Small intestine (tissue), 7 donors: ENCODE results near the gene NET1. TPM values are rescaled to one million over a fixed set of nuclear protein-coding genes. Genes with fewer than 3 reads are reported as not detected.

ENCODE experiments used
- DNase-seq, 2 donors: peaks; one replicate each; pipeline versions ENCODE4 v3.0.0 to v3.0.0-alpha.2; 2013
- FAIRE-seq: peaks from 2 replicates; lab custom pipeline; 2012; peaks lifted over from hg19 to GRCh38; lab: Jason Lieb, UNC
- H3K27ac ChIP-seq, 3 donors: one replicate each; pipeline ENCODE4 v1.5.1; 2013; ENCODE audit warnings: low read length in 2 of 3, mild to moderate bottlenecking in 2 of 3, control low read depth in 1 of 3, inconsistent platforms in 1 of 3, low read depth in 1 of 3, moderate library complexity in 1 of 3
- H3K27me3 ChIP-seq, 3 donors: one replicate each; pipeline ENCODE4 v1.6.1; 2013; ENCODE audit warnings: low read length in 3 of 3, inconsistent platforms in 1 of 3; ENCODE audit not compliant: control insufficient read depth in 3 of 3, insufficient read depth in 3 of 3
- H3K36me3 ChIP-seq, 3 donors: one replicate each; pipeline ENCODE4 v1.6.1; 2013; ENCODE audit warnings: low read length in 3 of 3, inconsistent platforms in 1 of 3, low read depth in 1 of 3, mild to moderate bottlenecking in 1 of 3, moderate library complexity in 1 of 3; ENCODE audit not compliant: control insufficient read depth in 3 of 3, insufficient read depth in 2 of 3
- H3K4me1 ChIP-seq, 3 donors: one replicate each; pipeline ENCODE4 v1.6.1; 2013; ENCODE audit warnings: low read length in 2 of 3, inconsistent platforms in 1 of 3, low read depth in 1 of 3, mild to moderate bottlenecking in 1 of 3, moderate library complexity in 1 of 3; ENCODE audit not compliant: control insufficient read depth in 3 of 3, insufficient read depth in 2 of 3
- H3K4me3 ChIP-seq, 3 donors: one replicate each; pipeline ENCODE4 v1.5.1; 2013; ENCODE audit warnings: low read length in 3 of 3, control low read depth in 1 of 3, inconsistent platforms in 1 of 3, low read depth in 1 of 3, mild to moderate bottlenecking in 1 of 3, moderate library complexity in 1 of 3
- H3K9me3 ChIP-seq, 2 donors: one replicate each; pipeline ENCODE4 v1.6.1; 2013; ENCODE audit warnings: low read depth in 1 of 2, low read length in 1 of 2; ENCODE audit not compliant: control insufficient read depth in 2 of 2, insufficient read depth in 1 of 2
- WGBS, 3 donors: extraction: QIAGEN DNeasy Blood & Tissue Kit; methylation state at CpG; one replicate each; pipeline ENCODE4 v1.1.7; 2013; 5-methylcytosine and 5-hydroxymethylcytosine counted together
- polyA plus RNA-seq, 4 donors: library from polyadenylated mRNA; stranded (reverse) in 3 of 4; unstranded in 1 of 4; fragments of 200-250 nt in 3 of 4; fragments of 120-200 nt in 1 of 4; gene quantifications; one replicate each; pipeline versions ENCODE4 v1.2.1 to v1.2.3, GENCODE V29; 2013
- donor health status: healthy with polysubstance abuse.
- donor health status: control.
- donor health status: control.
- donor health status: Bipolar disorder and iron deficiency.
- donor health status: healthy.

The NET1 gene
- polyA plus RNA-seq, 4 donors, result 58.0 to 187 (median 140) TPM

DNA sequence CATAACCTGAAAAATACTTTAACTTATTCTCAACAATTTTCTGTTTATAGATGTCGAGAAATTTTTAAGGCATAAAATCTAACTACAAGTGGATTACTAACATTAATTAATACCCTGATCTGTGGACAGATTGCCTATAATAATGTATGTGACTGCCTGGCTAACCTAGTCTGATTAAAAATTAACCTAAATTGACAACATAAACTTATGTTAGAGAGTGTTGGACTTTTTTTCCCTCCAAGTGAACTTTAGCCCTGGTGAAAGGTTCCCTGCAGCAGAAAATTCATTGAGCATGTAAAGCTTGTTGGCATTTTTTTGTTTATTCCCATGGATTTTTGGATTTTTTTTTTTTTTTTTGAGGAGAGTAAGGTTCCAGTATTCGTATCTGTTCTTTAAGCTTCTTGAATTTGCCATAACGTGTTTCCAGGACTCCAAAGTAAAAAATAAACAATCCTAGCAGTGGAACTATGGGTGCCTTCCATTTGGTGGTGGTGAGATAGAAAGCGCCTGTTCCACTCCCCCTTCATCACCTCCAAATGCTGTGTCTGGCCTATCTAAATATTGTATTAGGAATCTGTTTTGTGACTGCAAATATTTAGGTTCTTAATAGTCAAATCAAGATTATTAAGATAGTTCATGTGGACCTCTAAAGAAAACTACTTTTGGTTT, 36.1 kb downstream of the NET1 start:
- whole genome bisulfite sequencing, 3 donors, result 16 to 46% (median 34%) methylated on average over 4 of the region's 4 CpGs

DNA sequence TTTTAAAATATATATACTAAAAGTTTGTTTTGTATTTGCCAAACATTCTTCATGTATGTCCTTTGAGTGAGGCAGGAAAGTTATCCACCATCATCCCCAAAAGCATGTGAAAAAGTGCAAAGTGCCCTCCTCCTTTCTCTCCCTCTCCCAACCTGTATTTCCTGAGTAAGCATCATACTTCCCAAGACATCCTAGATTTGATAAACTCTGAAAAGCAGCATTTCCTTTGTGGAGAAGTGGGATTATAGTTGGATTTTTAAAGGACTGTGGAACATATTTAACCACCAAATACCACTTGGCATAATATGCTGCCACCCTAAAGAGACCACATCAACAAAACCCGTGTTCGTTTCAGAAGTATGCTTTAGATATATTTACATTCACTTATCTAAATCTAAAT, 36.9 kb downstream of the NET1 start:
- peak in 1 of 2 donors; percentile 32 for DNase-seq
- peaks cover 0 to 22% (median 0%) of the 10 kb centered on the region in 3 donors for H3K4me1 ChIP-seq
- no peak for FAIRE-seq
- peaks cover 4 to 9% (median 5%) of the 10 kb centered on the region in 3 donors for H3K36me3 ChIP-seq
- no peaks in the 10 kb centered on the region for H3K27me3 ChIP-seq
- H3K4me3 ChIP-seq, result peak overlapping the region; percentile 5 to 73 (median 43)
- peak overlapping the region; percentile 61 to 91 (median 68) for H3K27ac ChIP-seq
- no peaks in the 10 kb centered on the region for H3K9me3 ChIP-seq
- 8 to 43% (median 43%) methylated on average over 2 of the region's 2 CpGs for WGBS, 3 donors

More for the DNA sequence above, 36.1 kb downstream of the NET1 start:
- H3K36me3 ChIP-seq, result peaks cover 2 to 5% (median 4%) of the 10 kb centered on the region in 3 donors
- peak overlapping the region; percentile 75 to 91 (median 86) for H3K27ac ChIP-seq
- no peaks in the 10 kb centered on the region for H3K27me3 ChIP-seq
- H3K4me1 ChIP-seq, result peaks cover under 1 to 29% (median under 1%) of the 10 kb centered on the region in 3 donors
- DNase-seq (peak; percentile 88 to 90), FAIRE-seq (no peak)
- peak overlapping the region in 2 of 3 donors; percentile 52 to 73 for H3K4me3 ChIP-seq
- H3K9me3 ChIP-seq, result no peaks in the 10 kb centered on the region

DNA sequence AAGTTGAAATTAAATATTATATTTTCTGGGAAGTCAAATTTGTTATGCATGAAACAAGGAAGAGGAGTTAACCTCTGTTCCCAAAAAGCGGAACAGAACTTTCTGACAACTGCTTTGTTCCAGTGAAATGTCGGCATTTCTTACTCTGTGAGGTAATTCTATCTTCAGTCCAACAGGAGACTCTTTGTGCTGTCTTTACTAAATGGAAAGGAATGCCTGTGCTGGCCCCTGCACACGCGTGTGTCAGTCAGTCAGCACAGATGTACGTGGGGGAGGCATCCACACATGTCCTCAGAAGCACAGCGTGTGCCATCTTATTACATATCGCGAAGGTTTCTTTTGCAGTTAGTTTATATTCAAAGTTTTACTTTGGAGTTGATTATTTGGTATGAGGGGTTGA, 37.5 kb downstream of the NET1 start:
- Histone ChIP-seq H3K36me3 (peaks cover 4 to 10% (median 8%) of the 10 kb centered on the region in 3 donors), H3K27me3 (no peaks in the 10 kb centered on the region), H3K27ac (peak overlapping the region in 1 of 3 donors; percentile 91), H3K9me3 (no peaks in the 10 kb centered on the region), H3K4me3 (peak overlapping the region in 2 of 3 donors; percentile 34 to 54), H3K4me1 (peaks cover 0 to 16% (median 0%) of the 10 kb centered on the region in 3 donors)
- FAIRE-seq (no peak), DNase-seq (peak; percentile 43 to 66)
- 10 to 43% (median 42%) methylated on average over 8 of the region's 8 CpGs for WGBS, 3 donors

DNA sequence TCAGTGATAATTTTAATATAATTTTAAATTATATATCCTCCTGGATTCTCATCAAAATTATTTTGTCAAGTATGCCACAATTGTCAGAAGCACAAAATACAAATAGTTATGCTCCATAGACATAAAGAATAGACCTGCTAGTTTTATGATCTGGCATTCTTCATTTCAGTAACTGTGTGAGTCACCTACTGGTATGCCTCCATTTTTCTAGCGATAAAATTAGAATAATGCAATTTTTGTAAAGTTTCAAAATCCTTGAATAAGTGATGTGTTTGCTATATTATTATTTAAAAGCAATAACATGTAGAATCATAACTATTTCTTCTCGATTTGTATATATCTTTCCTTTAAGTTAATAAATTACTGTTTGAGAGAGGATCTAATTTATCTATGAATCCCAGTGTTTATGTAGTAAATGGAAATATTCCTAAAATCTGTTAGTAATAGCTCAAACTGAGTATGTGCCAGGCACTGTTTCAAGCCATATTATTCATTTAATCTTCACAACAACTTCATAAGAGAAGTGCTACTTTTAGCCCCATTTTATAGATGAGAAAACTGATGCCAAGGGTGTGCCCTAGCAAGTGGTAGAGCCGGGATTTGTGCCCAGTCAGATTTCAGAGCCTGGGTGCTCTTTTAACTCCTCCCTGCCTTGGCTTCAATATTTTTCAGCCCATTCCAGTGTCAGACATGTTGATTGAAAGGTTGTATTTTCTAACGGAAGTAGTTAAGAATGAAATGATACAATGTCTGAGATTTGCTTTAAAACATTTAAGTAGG, 38.4 kb downstream of the NET1 start:
- FAIRE-seq (no peak), DNase-seq (no peak)
- WGBS, 3 donors, result 51 to 62% (median 61%) methylated on average over 4 of the region's 4 CpGs
- H3K4me3 ChIP-seq, result no peak overlapping the region
- peaks cover 6 to 12% (median 8%) of the 10 kb centered on the region in 3 donors for H3K36me3 ChIP-seq
- H3K27me3 ChIP-seq, result no peaks in the 10 kb centered on the region
- H3K27ac ChIP-seq, result no peak overlapping the region
- peaks cover 0 to 7% (median 0%) of the 10 kb centered on the region in 3 donors for H3K4me1 ChIP-seq
- no peaks in the 10 kb centered on the region for H3K9me3 ChIP-seq

DNA sequence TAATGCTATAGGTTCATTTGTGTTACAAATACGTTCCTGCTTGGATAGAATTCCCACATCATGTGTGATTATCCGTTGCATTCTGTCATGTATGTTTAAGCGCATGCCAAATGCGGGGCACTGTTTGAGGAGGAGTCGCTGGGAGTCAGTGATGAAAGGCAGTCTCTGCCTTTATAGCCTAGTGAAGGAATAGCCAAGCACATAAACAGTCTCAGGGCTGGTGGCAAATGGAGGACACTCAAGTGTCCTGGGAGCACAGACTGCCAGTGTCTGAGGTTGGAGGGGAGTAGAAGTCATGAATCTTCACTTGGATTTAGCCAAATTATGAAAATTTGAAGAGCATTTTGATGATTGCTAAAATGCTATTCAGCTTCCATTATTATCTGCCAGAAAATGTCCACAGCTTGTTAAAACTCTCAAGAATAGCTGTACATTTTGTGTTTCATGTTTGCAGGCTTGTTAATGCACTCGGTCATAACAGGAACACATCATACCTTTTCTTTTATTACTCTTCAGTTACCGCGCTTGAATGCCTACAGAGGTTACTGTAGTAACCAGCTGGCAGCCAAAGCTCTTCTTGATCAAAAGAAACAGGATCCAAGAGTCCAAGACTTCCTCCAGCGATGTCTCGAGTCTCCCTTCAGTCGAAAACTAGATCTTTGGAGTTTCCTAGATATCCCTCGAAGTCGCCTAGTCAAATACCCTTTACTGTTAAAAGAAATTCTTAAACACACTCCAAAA, 41.6 kb downstream of the NET1 start:
- WGBS, 3 donors, result 53 to 83% (median 64%) methylated on average over 13 of the region's 13 CpGs
- H3K4me3 ChIP-seq, result no peak overlapping the region
- no peak overlapping the region for H3K27ac ChIP-seq
- FAIRE-seq, result no peak
- no peaks in the 10 kb centered on the region for H3K9me3 ChIP-seq
- H3K36me3 ChIP-seq, result peaks cover 10 to 23% (median 12%) of the 10 kb centered on the region in 3 donors
- DNase-seq, result no peak
- no peaks in the 10 kb centered on the region for H3K27me3 ChIP-seq
- H3K4me1 ChIP-seq, result peaks cover 0 to 7% (median 0%) of the 10 kb centered on the region in 3 donors

DNA sequence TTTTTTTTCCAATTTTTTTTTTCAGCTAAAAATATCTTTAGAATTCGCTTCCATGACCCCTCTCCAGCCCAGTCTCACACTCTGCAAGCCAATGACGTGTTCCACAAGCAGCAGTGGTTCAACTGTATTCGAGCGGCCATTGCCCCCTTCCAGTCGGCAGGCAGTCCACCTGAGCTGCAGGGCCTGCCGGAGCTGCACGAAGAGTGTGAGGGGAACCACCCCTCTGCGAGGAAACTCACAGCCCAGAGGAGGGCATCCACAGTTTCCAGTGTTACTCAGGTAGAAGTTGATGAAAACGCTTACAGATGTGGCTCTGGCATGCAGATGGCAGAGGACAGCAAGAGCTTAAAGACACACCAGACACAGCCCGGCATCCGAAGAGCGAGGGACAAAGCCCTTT, 44.2 kb downstream of the NET1 start:
- Histone ChIP-seq H3K9me3 (no peaks in the 10 kb centered on the region), H3K27me3 (no peaks in the 10 kb centered on the region), H3K27ac (no peak overlapping the region), H3K4me1 (peaks cover 0 to 2% (median 0%) of the 10 kb centered on the region in 3 donors), H3K36me3 (peaks cover 14 to 34% (median 14%) of the 10 kb centered on the region in 3 donors), H3K4me3 (no peak overlapping the region)
- no peak for FAIRE-seq
- no peak for DNase-seq
- WGBS, 3 donors, result 91 to 96% (median 94%) methylated on average over 12 of the region's 12 CpGs

DNA sequence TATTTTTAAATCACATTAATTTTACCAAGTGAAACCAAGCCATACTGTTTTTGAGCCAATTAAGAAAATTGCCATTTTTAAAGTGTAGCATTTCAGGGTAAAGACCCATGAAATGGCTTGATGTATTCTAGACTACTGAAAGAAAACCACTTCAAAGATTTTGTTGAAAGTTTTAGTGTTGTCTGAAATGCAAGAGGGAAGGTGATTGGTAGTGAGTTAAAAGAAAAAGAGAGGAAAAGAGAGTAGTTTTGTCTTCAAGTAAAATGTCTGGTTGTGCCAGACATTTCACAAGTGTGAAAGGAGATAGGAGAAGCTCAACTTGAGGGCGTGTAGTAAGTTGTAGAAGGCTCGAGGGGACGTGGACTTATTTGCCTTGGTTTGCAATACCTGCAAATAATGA, 45.4 kb downstream of the NET1 start:
- DNase-seq, result no peak
- peaks cover 0 to 4% (median 0%) of the 10 kb centered on the region in 3 donors for H3K4me1 ChIP-seq
- H3K27ac ChIP-seq, result no peak overlapping the region
- H3K27me3 ChIP-seq, result no peaks in the 10 kb centered on the region
- no peaks in the 10 kb centered on the region for H3K9me3 ChIP-seq
- FAIRE-seq, result no peak
- H3K4me3 ChIP-seq, result no peak overlapping the region
- WGBS, 3 donors, result 81 to 88% (median 83%) methylated on average over 3 of the region's 3 CpGs
- peaks cover 12 to 31% (median 12%) of the 10 kb centered on the region in 3 donors for H3K36me3 ChIP-seq

DNA sequence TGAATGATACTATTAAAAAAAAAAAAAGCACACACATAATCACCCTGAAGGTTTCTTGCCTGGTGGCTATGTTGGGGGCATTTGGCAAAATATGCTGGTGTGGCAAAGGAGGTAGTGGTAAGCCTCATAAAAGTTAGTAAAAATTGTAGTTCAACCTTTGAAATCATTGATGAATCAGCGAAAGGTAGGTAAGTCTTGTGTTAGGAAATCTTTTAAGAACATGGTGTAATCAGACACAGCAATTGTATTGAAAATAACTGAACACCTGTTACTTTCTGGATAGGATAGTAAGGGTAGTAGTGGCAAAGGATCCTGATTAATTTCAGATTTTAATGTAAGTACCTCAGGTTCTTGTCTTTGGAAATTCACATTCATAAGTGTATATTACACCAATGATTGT, 46.1 kb downstream of the NET1 start:
- H3K36me3 ChIP-seq, result peaks cover 10 to 31% (median 12%) of the 10 kb centered on the region in 3 donors
- WGBS, 3 donors, result 88 to 95% (median 91%) methylated on average over 1 of the region's 1 CpG
- no peaks in the 10 kb centered on the region for H3K27me3 ChIP-seq
- peaks cover 0 to 5% (median 0%) of the 10 kb centered on the region in 3 donors for H3K4me1 ChIP-seq
- no peak overlapping the region for H3K27ac ChIP-seq
- FAIRE-seq (no peak), DNase-seq (no peak)
- H3K4me3 ChIP-seq, result no peak overlapping the region
- H3K9me3 ChIP-seq, result no peaks in the 10 kb centered on the region
